GM12864 (cell line): ENCODE data around the gene GPR39.
"Not testable (repeated sequence)": the region's sequence is repeated elsewhere in the genome, so short reads cannot be mapped to it uniquely, and the experiment has no call there.

Source experiments
- DNase-seq: peaks from one replicate; pipeline ENCODE4 v3.0.0-alpha.2; 2011; ENCODE audit warnings: low read depth
- H3K4me3 ChIP-seq: 2 replicates; pipeline ENCODE4 v1.5.1; 2011; ENCODE audit warnings: mild to moderate bottlenecking, low read depth, low read length, control low read depth
- TF ChIP-seq, protein P1 (sequence below): IDR thresholded peaks from 2 replicates; pipeline ENCODE4 v1.5.1; 2011; ENCODE audit warnings: low read depth, mild to moderate bottlenecking, moderate library complexity, low read length, control low read depth, inconsistent platforms; ENCODE audit errors: missing control alignments

The GPR39 gene

GRCh38 chr2:132521341-132521740 lies 104.7 kb downstream of the GPR39 start:
- no peak overlapping the region for H3K4me3 ChIP-seq
- TF ChIP-seq, protein P1, sequence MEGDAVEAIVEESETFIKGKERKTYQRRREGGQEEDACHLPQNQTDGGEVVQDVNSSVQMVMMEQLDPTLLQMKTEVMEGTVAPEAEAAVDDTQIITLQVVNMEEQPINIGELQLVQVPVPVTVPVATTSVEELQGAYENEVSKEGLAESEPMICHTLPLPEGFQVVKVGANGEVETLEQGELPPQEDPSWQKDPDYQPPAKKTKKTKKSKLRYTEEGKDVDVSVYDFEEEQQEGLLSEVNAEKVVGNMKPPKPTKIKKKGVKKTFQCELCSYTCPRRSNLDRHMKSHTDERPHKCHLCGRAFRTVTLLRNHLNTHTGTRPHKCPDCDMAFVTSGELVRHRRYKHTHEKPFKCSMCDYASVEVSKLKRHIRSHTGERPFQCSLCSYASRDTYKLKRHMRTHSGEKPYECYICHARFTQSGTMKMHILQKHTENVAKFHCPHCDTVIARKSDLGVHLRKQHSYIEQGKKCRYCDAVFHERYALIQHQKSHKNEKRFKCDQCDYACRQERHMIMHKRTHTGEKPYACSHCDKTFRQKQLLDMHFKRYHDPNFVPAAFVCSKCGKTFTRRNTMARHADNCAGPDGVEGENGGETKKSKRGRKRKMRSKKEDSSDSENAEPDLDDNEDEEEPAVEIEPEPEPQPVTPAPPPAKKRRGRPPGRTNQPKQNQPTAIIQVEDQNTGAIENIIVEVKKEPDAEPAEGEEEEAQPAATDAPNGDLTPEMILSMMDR: no peak
- no peak for DNase-seq

DNA sequence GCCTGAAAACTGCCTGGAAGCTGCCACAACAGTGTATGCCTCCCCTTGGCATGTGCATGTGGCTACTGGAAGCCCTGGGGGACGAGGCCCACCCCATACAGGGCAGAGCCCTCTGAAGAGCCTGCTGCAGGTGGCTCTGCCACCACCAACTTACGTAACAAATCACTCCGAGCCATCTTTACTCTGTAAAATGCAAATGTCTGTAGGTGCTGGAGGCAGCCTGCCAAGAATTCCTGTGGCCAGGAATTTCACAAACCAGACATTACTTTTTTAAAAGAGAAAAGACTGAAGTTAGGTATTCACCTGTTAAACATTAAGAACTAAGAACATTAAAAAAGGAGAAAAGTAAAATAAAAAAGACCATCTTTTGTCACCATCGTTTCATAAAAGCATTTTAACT lies 106.3 kb downstream of the GPR39 start:
- H3K4me3 ChIP-seq: no peak overlapping the region
- DNase-seq: no peak
- TF ChIP-seq, protein P1: no peak

- H3K4me3 ChIP-seq: not testable (repeated sequence)
Observed at GRCh38 chr2:132537061-132537460, 120.5 kb downstream of the GPR39 start.

DNA sequence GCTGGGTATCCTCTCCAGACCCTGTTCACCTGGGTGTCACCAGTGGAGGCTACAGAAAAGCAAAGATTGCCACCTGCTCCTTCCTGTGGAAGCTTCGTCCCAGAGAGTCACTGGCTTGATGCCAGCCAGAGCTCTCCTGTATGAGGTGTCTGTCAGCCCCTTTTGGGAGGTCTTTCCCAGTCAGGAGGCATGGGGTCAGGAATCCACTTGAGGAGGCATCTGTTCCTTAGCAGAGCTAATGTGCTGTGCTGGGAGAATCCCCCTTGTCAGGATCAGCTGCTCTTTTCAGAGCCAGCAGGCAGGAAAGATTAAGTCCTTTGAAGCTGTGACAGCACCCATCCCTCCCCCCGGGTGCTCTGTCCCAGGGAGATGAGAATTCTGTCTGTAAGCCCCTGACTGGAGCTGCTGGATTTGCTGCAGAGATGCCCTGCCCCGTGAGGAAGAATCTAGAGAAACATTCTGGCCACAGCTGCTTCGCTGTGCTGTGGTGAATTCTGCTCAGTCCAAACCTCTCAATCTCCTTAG lies 121.8 kb downstream of the GPR39 start:
- no peak overlapping the region for H3K4me3 ChIP-seq
- TF ChIP-seq, protein P1: no peak
- no peak for DNase-seq

More at GRCh38 chr2:132537061-132537460, 120.5 kb downstream of the GPR39 start:
- DNase-seq: not testable (repeated sequence)

DNA sequence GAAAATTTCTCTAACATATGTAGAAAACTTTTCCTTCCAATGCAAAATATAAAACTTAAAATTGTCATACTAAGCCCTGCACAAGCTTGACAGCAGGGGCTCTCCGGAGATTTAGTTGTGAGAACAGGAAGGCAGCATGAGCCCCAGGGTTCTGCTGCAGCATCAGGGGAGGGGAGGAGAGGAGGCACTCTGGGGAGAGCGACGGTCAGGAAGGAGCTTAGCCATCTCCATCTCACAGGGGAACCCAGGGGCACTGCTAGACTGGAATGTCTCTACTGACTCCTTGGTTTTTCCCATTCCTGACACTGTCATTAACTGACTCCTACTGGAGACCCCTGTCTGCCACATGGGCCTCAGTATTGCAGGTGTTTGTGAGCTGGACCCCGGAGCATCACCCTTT lies 123.6 kb downstream of the GPR39 start:
- H3K4me3 ChIP-seq: no peak overlapping the region
- no peak for DNase-seq
- TF ChIP-seq, protein P1: no peak

GRCh38 chr2:132542953-132543569 lies 126.5 kb downstream of the GPR39 start:
- TF ChIP-seq, protein P1: no peak
- H3K4me3 ChIP-seq: no peak overlapping the region
- DNase-seq: no peak

- DNase-seq: no peak
- TF ChIP-seq, protein P1: no peak
- H3K4me3 ChIP-seq: no peak overlapping the region
Observed at GRCh38 chr2:132544006-132544630, 127.5 kb downstream of the GPR39 start.
